H9 (cell line): Measurements from ENCODE around the gene ANKDD1B. TPM values are rescaled to one million over a fixed set of nuclear protein-coding genes. Genes with fewer than 3 reads are reported as not detected.

ENCODE experiments used
- DNase-seq: peaks from one replicate; pipeline ENCODE4 v3.0.0-alpha.2; 2017
- H2AFZ ChIP-seq: one replicate; pipeline ENCODE4 v1.6.1; 2013; ENCODE audit warnings: mild to moderate bottlenecking, low read length, control low read depth, moderate library complexity
- H2AK5ac ChIP-seq: 2 replicates; pipeline ENCODE4 v1.6.1; 2013; ENCODE audit warnings: low read length, control low read depth, mixed read lengths; ENCODE audit not compliant: insufficient read length
- H2BK120ac ChIP-seq: one replicate; pipeline ENCODE4 v1.6.1; 2013; ENCODE audit warnings: low read depth, mild to moderate bottlenecking, low read length, control low read depth, inconsistent platforms; ENCODE audit not compliant: poor library complexity, severe bottlenecking
- H2BK12ac ChIP-seq: 2 replicates; pipeline ENCODE4 v1.6.1; 2013; ENCODE audit warnings: low read length, control low read depth, mixed read lengths, low read depth; ENCODE audit not compliant: insufficient read length
- H2BK15ac ChIP-seq: 2 replicates; pipeline ENCODE4 v1.6.1; 2013; ENCODE audit warnings: low read depth, low read length, control low read depth
- H2BK20ac ChIP-seq: one replicate; pipeline ENCODE4 v1.6.1; 2013; ENCODE audit warnings: low read depth, mild to moderate bottlenecking, low read length, control low read depth, inconsistent platforms; ENCODE audit not compliant: poor library complexity, severe bottlenecking
- H2BK5ac ChIP-seq: 2 replicates; pipeline ENCODE4 v1.6.1; 2013; ENCODE audit warnings: low read length, control low read depth, mixed read lengths; ENCODE audit not compliant: insufficient read length
- H3K14ac ChIP-seq: 2 replicates; pipeline ENCODE4 v1.6.1; 2013; ENCODE audit warnings: low read length, control low read depth; ENCODE audit not compliant: insufficient read depth
- H3K18ac ChIP-seq: 2 replicates; pipeline ENCODE4 v1.6.1; 2013; ENCODE audit warnings: low read depth, mild to moderate bottlenecking, mixed read lengths, low read length, control low read depth; ENCODE audit not compliant: insufficient read length
- H3K23ac ChIP-seq: 2 replicates; pipeline ENCODE4 v1.6.1; 2013; ENCODE audit warnings: low read length, control low read depth, mixed read lengths, low read depth; ENCODE audit not compliant: insufficient read length
- H3K23me2 ChIP-seq: 2 replicates; pipeline ENCODE4 v1.6.1; 2013; ENCODE audit warnings: low read depth, mild to moderate bottlenecking, mixed read lengths, low read length, control low read depth; ENCODE audit not compliant: insufficient read length, poor library complexity, severe bottlenecking
- H3K27ac ChIP-seq: 2 replicates; pipeline ENCODE4 v1.5.1; 2013; ENCODE audit warnings: low read length, control low read depth, mixed read lengths, low read depth; ENCODE audit not compliant: insufficient read length
- H3K27me3 ChIP-seq: 2 replicates; pipeline ENCODE4 v1.6.1; 2013; ENCODE audit warnings: low read length, control low read depth, inconsistent platforms; ENCODE audit not compliant: insufficient read depth
- H3K4ac ChIP-seq: 2 replicates; pipeline ENCODE4 v1.6.1; 2013; ENCODE audit warnings: low read depth, mild to moderate bottlenecking, control low read depth, inconsistent platforms, low read length, moderate library complexity
- H3K4me1 ChIP-seq: 2 replicates; pipeline ENCODE4 v1.6.1; 2013; ENCODE audit warnings: low read length, control low read depth, inconsistent platforms; ENCODE audit not compliant: insufficient read depth
- H3K4me2 ChIP-seq: 2 replicates; pipeline ENCODE4 v1.6.1; 2013; ENCODE audit warnings: low read length, control low read depth, mixed read lengths; ENCODE audit not compliant: insufficient read length, insufficient read depth
- H3K56ac ChIP-seq: 2 replicates; pipeline ENCODE4 v1.6.1; 2013; ENCODE audit warnings: low read depth, mild to moderate bottlenecking, mixed read lengths, low read length, control low read depth; ENCODE audit not compliant: insufficient read length
- H3K79me1 ChIP-seq: 2 replicates; pipeline ENCODE4 v1.6.1; 2013; ENCODE audit warnings: low read depth, mild to moderate bottlenecking, moderate library complexity, low read length, control low read depth, inconsistent platforms; ENCODE audit not compliant: insufficient read depth, poor library complexity, severe bottlenecking
- H3K79me2 ChIP-seq: 2 replicates; pipeline ENCODE4 v1.6.1; 2013; ENCODE audit warnings: low read length, control low read depth, inconsistent platforms; ENCODE audit not compliant: insufficient read depth
- H3K9ac ChIP-seq: 2 replicates; pipeline ENCODE4 v1.6.1; 2013; ENCODE audit warnings: low read length, control low read depth, mixed read lengths; ENCODE audit not compliant: insufficient read length; ENCODE audit errors: extremely low read depth
- H3K9me3 ChIP-seq: one replicate; pipeline ENCODE4 v1.6.1; 2013; ENCODE audit warnings: low read depth, low read length, inconsistent platforms; ENCODE audit not compliant: control insufficient read depth
- H3T11ph ChIP-seq: one replicate; pipeline ENCODE4 v1.6.1; 2013; ENCODE audit warnings: mild to moderate bottlenecking, low read length, control low read depth, inconsistent platforms
- H4K20me1 ChIP-seq: one replicate; pipeline ENCODE4 v1.6.1; 2013; ENCODE audit not compliant: control insufficient read depth, insufficient read length, insufficient read depth
- H4K5ac ChIP-seq: 2 replicates; pipeline ENCODE4 v1.6.1; 2013; ENCODE audit warnings: low read depth, mild to moderate bottlenecking, mixed read lengths, low read length, control low read depth; ENCODE audit not compliant: insufficient read length
- H4K8ac ChIP-seq: replicated peaks from 2 replicates; pipeline ENCODE4 v1.6.1; 2013; ENCODE audit warnings: low read length, control low read depth, mixed read lengths, low read depth; ENCODE audit not compliant: insufficient read length
- H4K91ac ChIP-seq: 2 replicates; pipeline ENCODE4 v1.6.1; 2013; ENCODE audit warnings: low read depth, mild to moderate bottlenecking, moderate library complexity, mixed read lengths, low read length, control low read depth; ENCODE audit not compliant: insufficient read length
- H3K27ac Mint-ChIP-seq, 3 experiments: 2 replicates in 2 of 3; 3 replicates in 1 of 3; pipeline ENCODE4 v1.8.0; 2020 to 2021; ENCODE audit warnings: mixed read lengths in 3 of 3, mild to moderate bottlenecking in 1 of 3, moderate library complexity in 1 of 3
- H3K27me3 Mint-ChIP-seq: 2 replicates; pipeline ENCODE4 v1.8.0; 2021; ENCODE audit warnings: low read depth, mild to moderate bottlenecking, moderate library complexity, mixed read lengths
- H3K36me3 Mint-ChIP-seq, 3 experiments: 2 replicates in 2 of 3; 3 replicates in 1 of 3; pipeline ENCODE4 v1.8.0; 2020 to 2021; ENCODE audit warnings: low read depth in 3 of 3, mixed read lengths in 3 of 3; ENCODE audit not compliant: insufficient read depth in 1 of 3
- H3K4me1 Mint-ChIP-seq, 2 experiments: 2 replicates each; pipeline ENCODE4 v1.8.0; 2020; ENCODE audit warnings: mixed read lengths in 2 of 2
- H3K4me3 Mint-ChIP-seq, 2 experiments: 2 replicates in 1 of 2; 3 replicates in 1 of 2; pipeline ENCODE4 v1.8.0; 2020 to 2021; ENCODE audit warnings: mild to moderate bottlenecking in 2 of 2, mixed read lengths in 2 of 2, moderate library complexity in 1 of 2
- H3K9me3 Mint-ChIP-seq, 2 experiments: 2 replicates in 1 of 2; 3 replicates in 1 of 2; pipeline ENCODE4 v1.8.0; 2020; ENCODE audit warnings: mild to moderate bottlenecking in 2 of 2, mixed read lengths in 2 of 2, moderate library complexity in 1 of 2
- WGBS: extraction: QIAGEN DNeasy Blood & Tissue Kit; methylation state at CpG from one replicate; pipeline ENCODE4 v1.1.7; 2013; ENCODE audit warnings: missing lambda C conversion rate, low lambda C conversion rate, mixed read lengths; ENCODE audit not compliant: insufficient read length; ENCODE audit errors: extremely low coverage; 5-methylcytosine and 5-hydroxymethylcytosine counted together
- total RNA-seq: library from RNA; stranded (reverse); gene quantifications from 2 replicates; pipeline ENCODE4 v1.2.1, GENCODE V29; 2021
- TF ChIP-seq, protein P1 (sequence below): fragments of 200-600 bp; sonication (generic); conservative IDR thresholded peaks from 3 replicates; pipeline ENCODE4 v1.8.0; 2021; ENCODE audit warnings: antibody characterized with exemption, mild to moderate bottlenecking

Gene ANKDD1B
- total RNA-seq, 1 experiment from 2014 or later = 0.33 TPM

DNA sequence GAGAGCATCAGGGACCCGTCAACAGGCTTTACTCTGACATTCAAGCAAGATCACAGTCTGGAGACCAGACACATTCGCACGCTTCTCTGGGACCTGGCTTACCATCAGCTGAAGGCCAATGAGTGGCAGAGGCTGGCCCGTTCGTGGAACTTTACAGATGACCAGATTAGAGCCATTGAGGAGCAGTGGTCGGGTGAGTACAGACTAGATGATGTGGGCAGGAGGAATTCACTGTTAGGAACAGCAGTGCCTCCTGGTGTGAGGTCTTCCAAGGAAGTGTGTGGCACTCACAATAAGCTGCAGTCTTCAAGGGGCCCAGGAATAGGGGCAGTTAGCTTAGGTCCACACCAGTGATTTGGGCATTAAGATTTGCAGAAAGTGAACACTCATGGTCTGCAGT is 55.5 kb downstream of the ANKDD1B start:
- no peak overlapping the region for H3K56ac ChIP-seq
- no peak overlapping the region for H2BK20ac ChIP-seq
- H3K79me1 ChIP-seq = no peaks in the 10 kb centered on the region
- H3T11ph ChIP-seq = no peak overlapping the region
- H2AFZ ChIP-seq = no peak overlapping the region
- no peak overlapping the region for H3K9ac ChIP-seq
- TF ChIP-seq, protein P1, sequence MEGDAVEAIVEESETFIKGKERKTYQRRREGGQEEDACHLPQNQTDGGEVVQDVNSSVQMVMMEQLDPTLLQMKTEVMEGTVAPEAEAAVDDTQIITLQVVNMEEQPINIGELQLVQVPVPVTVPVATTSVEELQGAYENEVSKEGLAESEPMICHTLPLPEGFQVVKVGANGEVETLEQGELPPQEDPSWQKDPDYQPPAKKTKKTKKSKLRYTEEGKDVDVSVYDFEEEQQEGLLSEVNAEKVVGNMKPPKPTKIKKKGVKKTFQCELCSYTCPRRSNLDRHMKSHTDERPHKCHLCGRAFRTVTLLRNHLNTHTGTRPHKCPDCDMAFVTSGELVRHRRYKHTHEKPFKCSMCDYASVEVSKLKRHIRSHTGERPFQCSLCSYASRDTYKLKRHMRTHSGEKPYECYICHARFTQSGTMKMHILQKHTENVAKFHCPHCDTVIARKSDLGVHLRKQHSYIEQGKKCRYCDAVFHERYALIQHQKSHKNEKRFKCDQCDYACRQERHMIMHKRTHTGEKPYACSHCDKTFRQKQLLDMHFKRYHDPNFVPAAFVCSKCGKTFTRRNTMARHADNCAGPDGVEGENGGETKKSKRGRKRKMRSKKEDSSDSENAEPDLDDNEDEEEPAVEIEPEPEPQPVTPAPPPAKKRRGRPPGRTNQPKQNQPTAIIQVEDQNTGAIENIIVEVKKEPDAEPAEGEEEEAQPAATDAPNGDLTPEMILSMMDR = 0 out of 3 replicates have a peak, but pooled peaks have one; percentile 12
- H2BK120ac ChIP-seq = no peak overlapping the region
- no peaks in the 10 kb centered on the region for H3K23me2 ChIP-seq
- no peak overlapping the region for H2AK5ac ChIP-seq
- no peak overlapping the region for H2BK12ac ChIP-seq
- H4K20me1 ChIP-seq = no peaks in the 10 kb centered on the region
- H3K14ac ChIP-seq = no peak overlapping the region
- WGBS = no CpG with 5 or more reads among the region's 6 CpGs
- H3K4me1 Mint-ChIP-seq = peaks cover 26% of the 10 kb centered on the region in 2 experiments
- no peaks in the 10 kb centered on the region for H3K27me3 Mint-ChIP-seq
- H4K5ac ChIP-seq = no peak overlapping the region
- no peaks in the 10 kb centered on the region for H3K27me3 ChIP-seq
- no peak overlapping the region for H3K27ac ChIP-seq
- no peaks in the 10 kb centered on the region for H3K9me3 Mint-ChIP-seq
- H3K79me2 ChIP-seq = no peaks in the 10 kb centered on the region
- H3K18ac ChIP-seq = no peak overlapping the region
- no peak overlapping the region for H3K4me2 ChIP-seq
- no peaks in the 10 kb centered on the region for H3K9me3 ChIP-seq
- no peak overlapping the region for H2BK15ac ChIP-seq
- no peak overlapping the region for H3K23ac ChIP-seq
- H4K91ac ChIP-seq = no peak overlapping the region
- H3K4me3 Mint-ChIP-seq = no peak overlapping the region
- H4K8ac ChIP-seq = no peak overlapping the region
- H2BK5ac ChIP-seq = no peak overlapping the region
- no peak overlapping the region for H3K27ac Mint-ChIP-seq
- H3K36me3 Mint-ChIP-seq = no peaks in the 10 kb centered on the region
- no peak overlapping the region for H3K4ac ChIP-seq
- no peaks in the 10 kb centered on the region for H3K4me1 ChIP-seq
- DNase-seq = no peak
